GM04503 (cell line): ENCODE measurements around the gene TENT5A.
A peak's percentile ranks its signal among the peaks of the same experiment; 100 is the strongest.
"Not testable (repeated sequence)": the region's sequence is repeated elsewhere in the genome, so short reads cannot be mapped to it uniquely, and the experiment has no call there.

Source experiments
- DNase-seq: peaks from one replicate; pipeline ENCODE4 v3.0.0-alpha.2; 2012; ENCODE audit warnings: low read depth

Gene TENT5A

GRCh38 chr6:81752084-81752920 is at the start of gene TENT5A:
TSS of gene TENT5A (minus strand) at chr6:81752681. CDS start at chr6:81752141, 540 bp downstream.
- DNase-seq: peak; percentile 68

- DNase-seq: no peak
Observed at GRCh38 chr6:81801489-81801888, 49.0 kb upstream of the TENT5A start.

GRCh38 chr6:81800666-81801065 is 48.2 kb upstream of the TENT5A start:
- no peak for DNase-seq

- DNase-seq: no peak
Observed at GRCh38 chr6:81799323-81799722, 46.8 kb upstream of the TENT5A start.

GRCh38 chr6:81797591-81797990 is 45.1 kb upstream of the TENT5A start:
- no peak for DNase-seq

GRCh38 chr6:81795890-81796289 is 43.4 kb upstream of the TENT5A start:
- DNase-seq: no peak

- DNase-seq: no peak
Observed at GRCh38 chr6:81793821-81794475, 41.5 kb upstream of the TENT5A start.

GRCh38 chr6:81792826-81793225 is 40.3 kb upstream of the TENT5A start:
- no peak for DNase-seq

- no peak for DNase-seq
Observed at GRCh38 chr6:81791756-81792155, 39.3 kb upstream of the TENT5A start.

GRCh38 chr6:81790034-81790433 is 37.6 kb upstream of the TENT5A start:
- no peak for DNase-seq

- no peak for DNase-seq
Observed at GRCh38 chr6:81789291-81789690, 36.8 kb upstream of the TENT5A start.

- no peak for DNase-seq
Observed at GRCh38 chr6:81788748-81789147, 36.3 kb upstream of the TENT5A start.

- DNase-seq: no peak
Observed at GRCh38 chr6:81787313-81788068, 35.0 kb upstream of the TENT5A start.

GRCh38 chr6:81786150-81786549 is 33.7 kb upstream of the TENT5A start:
- no peak for DNase-seq

GRCh38 chr6:81785377-81785776 is 32.9 kb upstream of the TENT5A start:
- DNase-seq: no peak

- no peak for DNase-seq
Observed at GRCh38 chr6:81783893-81784292, 31.4 kb upstream of the TENT5A start.

GRCh38 chr6:81781624-81782023 is 29.1 kb upstream of the TENT5A start:
- no peak for DNase-seq

GRCh38 chr6:81777586-81778268 is 25.2 kb upstream of the TENT5A start:
- no peak for DNase-seq

- DNase-seq: not testable (repeated sequence)
Observed at GRCh38 chr6:81776219-81776618, 23.7 kb upstream of the TENT5A start.

- no peak for DNase-seq
Observed at GRCh38 chr6:81774542-81774941, 22.1 kb upstream of the TENT5A start.

- DNase-seq: no peak
Observed at GRCh38 chr6:81773887-81774286, 21.4 kb upstream of the TENT5A start.

GRCh38 chr6:81772741-81773140 is 20.3 kb upstream of the TENT5A start:
- DNase-seq: no peak
